Spleen (tissue), 7 donors: ENCODE measurements around the gene MMP25.
A peak's percentile ranks its signal among the peaks of the same experiment; 100 is the strongest.

ENCODE experiments used
- POLR2A ChIP-seq, 3 donors: fragments of 450-650 bp; IDR thresholded peaks; one replicate each; pipeline ENCODE4 v1.5.1; 2017; ENCODE audit warnings: antibody characterized with exemption in 3 of 3, mild to moderate bottlenecking in 1 of 3
- POLR2AphosphoS5 ChIP-seq, 3 donors: sonication (generic); formaldehyde crosslinking; IDR thresholded peaks; one replicate each; pipeline ENCODE4 v1.5.1; 2017; ENCODE audit warnings: antibody characterized with exemption in 3 of 3
- TF ChIP-seq, protein P1 (sequence below), 11 experiments: fragments of 200-600 bp in 7 of 11; fragments of 450-650 bp in 4 of 11; sonication (generic) in 4 of 11; IDR thresholded peaks in 8 of 11; conservative IDR thresholded peaks in 3 of 11; 1 replicate in 7 of 11; 2 replicates in 4 of 11; pipeline versions ENCODE4 v1.4.0 to v1.8.0; 2016 to 2021; ENCODE audit warnings: antibody characterized with exemption in 11 of 11, inconsistent platforms in 4 of 11, mild to moderate bottlenecking in 1 of 11
- donor health status: DM: no; HTN: no; CAD: no; lungs with moderate emphysema.
- donor health status: DM: no; HTN: no; CAD: no.
- donor health status: DM: no; HTN: no; CAD: no.

GRCh38 chr16:3047387-3047720 lies 993 bp downstream of the MMP25 start:
- TF ChIP-seq, protein P1, sequence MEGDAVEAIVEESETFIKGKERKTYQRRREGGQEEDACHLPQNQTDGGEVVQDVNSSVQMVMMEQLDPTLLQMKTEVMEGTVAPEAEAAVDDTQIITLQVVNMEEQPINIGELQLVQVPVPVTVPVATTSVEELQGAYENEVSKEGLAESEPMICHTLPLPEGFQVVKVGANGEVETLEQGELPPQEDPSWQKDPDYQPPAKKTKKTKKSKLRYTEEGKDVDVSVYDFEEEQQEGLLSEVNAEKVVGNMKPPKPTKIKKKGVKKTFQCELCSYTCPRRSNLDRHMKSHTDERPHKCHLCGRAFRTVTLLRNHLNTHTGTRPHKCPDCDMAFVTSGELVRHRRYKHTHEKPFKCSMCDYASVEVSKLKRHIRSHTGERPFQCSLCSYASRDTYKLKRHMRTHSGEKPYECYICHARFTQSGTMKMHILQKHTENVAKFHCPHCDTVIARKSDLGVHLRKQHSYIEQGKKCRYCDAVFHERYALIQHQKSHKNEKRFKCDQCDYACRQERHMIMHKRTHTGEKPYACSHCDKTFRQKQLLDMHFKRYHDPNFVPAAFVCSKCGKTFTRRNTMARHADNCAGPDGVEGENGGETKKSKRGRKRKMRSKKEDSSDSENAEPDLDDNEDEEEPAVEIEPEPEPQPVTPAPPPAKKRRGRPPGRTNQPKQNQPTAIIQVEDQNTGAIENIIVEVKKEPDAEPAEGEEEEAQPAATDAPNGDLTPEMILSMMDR (IDR thresholded peaks at IDR 0.05 in 8 of 11, conservative IDR thresholded peaks at IDR 0.05 in 3 of 11) = no peak
- TF ChIP-seq POLR2A (IDR thresholded peaks at IDR 0.05) = no peak
- TF ChIP-seq POLR2AphosphoS5 (IDR thresholded peaks at IDR 0.05) = peak in 1 of 3 donors; percentile 64
